ENCODE measurements around the gene PCDH9. TPM values are rescaled to one million over a fixed set of nuclear protein-coding genes. Genes with fewer than 3 reads are reported as not detected.

The PCDH9 gene
- total RNA-seq, 1 experiment from 2014 or later: 0.11 TPM

GRCh38 chr13:66704110-66704509 lies 526.0 kb downstream of the PCDH9 start:
- TF ChIP-seq CTCF (IDR thresholded peaks at IDR 0.05; ENCODE audit: insufficient read depth in 1 of 2, low read depth in 1 of 2, low read length in 1 of 2, severe bottlenecking in 1 of 2, unreplicated experiment in 1 of 2): no peak
- BruUV-seq (replicated peaks): no TSS peak
- no peaks in the 10 kb centered on the region for H3K4me1 Mint-ChIP-seq (ENCODE audit: low read depth, unreplicated experiment)
- POLR2A ChIA-PET: no interaction called here
- H3K27me3 Mint-ChIP-seq (ENCODE audit: insufficient read depth, unreplicated experiment): peaks cover 2% of the 10 kb centered on the region
- Histone ChIP-seq H3K27me3 (replicated peaks; ENCODE audit: control insufficient read depth, insufficient read depth, low read length) (no peaks in the 10 kb centered on the region), H3K4me1 (no peaks in the 10 kb centered on the region), H3K36me3 (ENCODE audit: control insufficient read depth, insufficient read depth, low read length) (no peaks in the 10 kb centered on the region), H3K9me3 (no peaks in the 10 kb centered on the region), H3K4me3 (ENCODE audit: low read depth, low read length) (no peak overlapping the region)
- CTCF ChIA-PET: no interaction called here
- no peak for DNase-seq
- no peaks in the 10 kb centered on the region for H3K36me3 Mint-ChIP-seq (ENCODE audit: insufficient read depth, unreplicated experiment)
- H3K27ac Mint-ChIP-seq (ENCODE audit: unreplicated experiment): no peak overlapping the region
- no peaks in the 10 kb centered on the region for H3K9me3 Mint-ChIP-seq (ENCODE audit: unreplicated experiment)
- intact Hi-C loops (cut with micrococcal nuclease; ENCODE audit: unreplicated experiment): no loop called here
- no peak overlapping the region for H3K4me3 Mint-ChIP-seq (ENCODE audit: unreplicated experiment)

- CTCF ChIA-PET: no interaction called here
- no peak for DNase-seq
- BruUV-seq (replicated peaks): no TSS peak
- Histone ChIP-seq H3K9me3 (no peaks in the 10 kb centered on the region), H3K36me3 (ENCODE audit: control insufficient read depth, insufficient read depth, low read length) (no peaks in the 10 kb centered on the region), H3K4me1 (no peaks in the 10 kb centered on the region), H3K4me3 (ENCODE audit: low read depth, low read length) (no peak overlapping the region), H3K27me3 (replicated peaks; ENCODE audit: control insufficient read depth, insufficient read depth, low read length) (no peaks in the 10 kb centered on the region)
- POLR2A ChIA-PET: no interaction called here
- Mint-ChIP-seq H3K27me3 (ENCODE audit: insufficient read depth, unreplicated experiment) (peaks cover 2% of the 10 kb centered on the region), H3K36me3 (ENCODE audit: insufficient read depth, unreplicated experiment) (no peaks in the 10 kb centered on the region), H3K9me3 (ENCODE audit: unreplicated experiment) (no peaks in the 10 kb centered on the region), H3K4me3 (ENCODE audit: unreplicated experiment) (no peak overlapping the region), H3K27ac (ENCODE audit: unreplicated experiment) (no peak overlapping the region), H3K4me1 (ENCODE audit: low read depth, unreplicated experiment) (no peaks in the 10 kb centered on the region)
- intact Hi-C loops (cut with micrococcal nuclease; ENCODE audit: unreplicated experiment): no loop called here
- TF ChIP-seq CTCF (IDR thresholded peaks at IDR 0.05; ENCODE audit: insufficient read depth in 1 of 2, low read depth in 1 of 2, low read length in 1 of 2, severe bottlenecking in 1 of 2, unreplicated experiment in 1 of 2): no peak
Observed at GRCh38 chr13:66703597-66703996, 526.5 kb downstream of the PCDH9 start.

DNA sequence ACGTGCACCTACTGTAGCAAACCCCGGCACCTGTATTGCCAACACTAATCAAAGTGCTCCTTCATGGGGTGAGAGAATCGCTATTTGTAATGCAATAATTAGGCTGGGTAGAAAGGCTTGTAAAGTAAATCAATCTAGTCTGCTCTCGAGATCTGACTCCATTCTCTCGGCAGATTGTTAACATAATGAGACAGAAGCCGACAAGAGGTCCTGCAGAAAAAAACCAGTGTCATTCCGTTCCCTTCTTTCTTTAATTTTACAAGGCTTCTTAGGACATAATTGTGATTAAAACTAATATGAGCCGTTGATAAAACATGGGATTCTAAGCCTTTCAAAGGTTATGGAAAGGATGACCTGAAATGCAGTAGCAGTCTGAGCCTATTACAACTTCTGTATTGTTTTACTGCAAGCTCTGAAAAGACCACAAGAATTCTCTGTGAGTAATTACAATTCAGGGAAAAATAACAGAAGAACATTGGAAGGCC lies 530.0 kb downstream of the PCDH9 start:
- Histone ChIP-seq H3K27me3 (replicated peaks; ENCODE audit: control insufficient read depth, insufficient read depth, low read length) (no peaks in the 10 kb centered on the region), H3K36me3 (ENCODE audit: control insufficient read depth, insufficient read depth, low read length) (no peaks in the 10 kb centered on the region), H3K4me3 (ENCODE audit: low read depth, low read length) (no peak overlapping the region), H3K9me3 (no peaks in the 10 kb centered on the region), H3K4me1 (no peaks in the 10 kb centered on the region)
- ChIA-PET POLR2A (no interaction called here), CTCF (no interaction called here)
- no peaks in the 10 kb centered on the region for H3K36me3 Mint-ChIP-seq (ENCODE audit: insufficient read depth, unreplicated experiment)
- no peak for DNase-seq
- H3K4me3 Mint-ChIP-seq (ENCODE audit: unreplicated experiment): no peak overlapping the region
- no peak overlapping the region for H3K27ac Mint-ChIP-seq (ENCODE audit: unreplicated experiment)
- no TSS peak for BruUV-seq (replicated peaks)
- no peaks in the 10 kb centered on the region for H3K9me3 Mint-ChIP-seq (ENCODE audit: unreplicated experiment)
- TF ChIP-seq CTCF (IDR thresholded peaks at IDR 0.05; ENCODE audit: insufficient read depth in 1 of 2, low read depth in 1 of 2, low read length in 1 of 2, severe bottlenecking in 1 of 2, unreplicated experiment in 1 of 2): no peak
- intact Hi-C loops (cut with micrococcal nuclease; ENCODE audit: unreplicated experiment): no loop called here
- no peaks in the 10 kb centered on the region for H3K4me1 Mint-ChIP-seq (ENCODE audit: low read depth, unreplicated experiment)
- H3K27me3 Mint-ChIP-seq (ENCODE audit: insufficient read depth, unreplicated experiment): peaks cover 4% of the 10 kb centered on the region

Measured in Caco-2 (cell line).